ENCODE measurements around the gene S1PR1.

The S1PR1 gene

DNA sequence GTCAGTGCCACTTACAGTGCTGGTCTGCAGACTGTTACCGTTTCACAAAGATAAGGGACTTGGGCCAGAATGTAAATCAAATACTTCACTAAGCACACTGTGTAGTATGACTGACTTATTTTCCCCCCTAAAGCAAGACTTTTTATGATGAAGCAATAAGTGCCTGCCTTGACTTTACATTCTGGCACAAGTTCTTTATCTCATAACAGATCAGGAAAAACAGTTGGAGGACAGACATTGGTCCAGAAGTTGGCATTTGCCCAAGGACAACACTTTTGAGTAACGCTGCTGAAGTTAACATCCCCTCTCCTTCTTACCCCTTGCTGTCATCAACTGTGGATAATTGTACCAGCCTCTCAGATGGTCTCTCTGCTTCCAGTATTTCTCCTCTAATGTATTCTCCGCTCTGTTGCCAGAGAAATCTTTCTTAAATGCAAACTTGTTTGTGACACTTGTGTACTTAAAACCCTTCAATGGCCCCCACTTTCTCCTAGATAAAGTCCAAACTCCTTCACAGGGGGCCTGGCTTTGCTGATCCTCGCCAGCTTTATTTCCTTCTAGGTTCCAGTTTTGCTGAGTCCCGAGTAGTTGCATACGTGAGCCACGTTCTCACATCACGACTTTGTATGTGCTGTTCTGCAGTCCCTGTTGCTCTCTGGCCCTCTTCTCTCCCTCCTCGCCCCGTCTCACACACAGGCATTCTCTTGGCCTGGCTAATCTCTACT lies 45.7 kb downstream of the S1PR1 start:
- DNase-seq: no peak

DNA sequence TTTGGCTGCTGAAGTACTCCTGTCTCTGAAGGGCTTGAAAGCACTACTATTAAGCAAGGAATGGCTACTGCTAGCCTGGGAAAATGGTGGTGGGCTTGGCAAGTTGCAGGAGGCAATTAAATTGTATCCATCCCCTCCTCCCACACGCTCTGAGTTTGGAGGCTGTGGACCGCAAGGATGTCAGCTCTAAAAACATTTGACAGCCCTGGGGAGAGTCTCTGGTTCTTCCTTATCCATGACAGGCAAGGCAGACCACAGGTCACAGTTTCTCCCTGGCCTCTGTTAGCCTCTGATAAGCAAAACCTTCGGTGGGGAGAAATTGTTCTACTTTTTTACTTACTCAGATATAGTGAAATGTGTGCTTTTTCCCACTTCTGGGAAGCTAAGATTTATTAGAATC lies 46.6 kb downstream of the S1PR1 start:
- no peak for DNase-seq

DNA sequence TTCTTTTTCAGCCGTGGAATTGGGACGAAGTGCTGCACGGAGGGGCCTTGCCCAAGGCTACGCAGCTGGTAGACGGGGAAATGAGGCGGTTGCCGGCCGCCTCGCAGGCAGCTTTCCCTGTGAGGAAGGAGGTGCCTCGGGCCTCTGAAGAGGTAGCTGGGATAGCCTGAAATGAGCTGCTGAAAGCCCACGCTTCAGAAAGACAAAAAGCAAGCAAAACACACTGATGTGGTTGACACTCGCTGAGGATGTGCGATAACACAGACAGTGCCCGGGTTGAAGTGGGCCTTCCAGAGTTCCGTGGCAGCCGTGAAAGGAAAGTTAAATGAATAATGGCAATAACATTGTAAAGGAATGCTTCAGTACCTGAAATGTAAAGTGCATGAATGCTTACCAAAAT lies 47.2 kb downstream of the S1PR1 start:
- DNase-seq: peak; percentile 44

DNA sequence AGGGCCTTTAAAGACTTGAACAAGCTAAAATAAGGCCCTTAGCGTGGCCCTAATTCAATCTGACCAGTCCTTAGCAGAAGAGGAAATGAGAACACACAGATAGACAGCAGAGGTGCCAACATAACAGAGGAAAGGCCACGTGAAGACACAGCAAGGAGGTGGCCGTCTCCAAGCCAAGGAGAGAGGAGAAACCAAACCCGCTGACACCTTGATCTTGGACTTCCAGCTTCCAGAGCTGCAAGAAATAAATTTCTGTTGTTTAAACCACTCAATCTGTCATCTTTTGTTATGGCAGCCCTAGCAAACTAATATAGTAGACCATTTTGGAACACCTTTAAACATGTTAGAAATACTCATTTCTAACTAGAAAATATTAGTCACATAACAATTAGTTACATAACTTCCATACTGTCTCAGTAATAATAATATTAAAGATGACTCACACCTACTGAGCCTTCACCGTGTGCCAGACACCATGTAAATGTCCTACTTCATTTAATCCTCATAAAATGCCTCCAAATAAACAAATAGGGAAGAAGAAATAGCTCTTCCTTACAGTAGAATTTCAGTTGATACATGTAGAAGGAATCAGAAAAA lies 47.9 kb downstream of the S1PR1 start:
- DNase-seq: no peak

DNA sequence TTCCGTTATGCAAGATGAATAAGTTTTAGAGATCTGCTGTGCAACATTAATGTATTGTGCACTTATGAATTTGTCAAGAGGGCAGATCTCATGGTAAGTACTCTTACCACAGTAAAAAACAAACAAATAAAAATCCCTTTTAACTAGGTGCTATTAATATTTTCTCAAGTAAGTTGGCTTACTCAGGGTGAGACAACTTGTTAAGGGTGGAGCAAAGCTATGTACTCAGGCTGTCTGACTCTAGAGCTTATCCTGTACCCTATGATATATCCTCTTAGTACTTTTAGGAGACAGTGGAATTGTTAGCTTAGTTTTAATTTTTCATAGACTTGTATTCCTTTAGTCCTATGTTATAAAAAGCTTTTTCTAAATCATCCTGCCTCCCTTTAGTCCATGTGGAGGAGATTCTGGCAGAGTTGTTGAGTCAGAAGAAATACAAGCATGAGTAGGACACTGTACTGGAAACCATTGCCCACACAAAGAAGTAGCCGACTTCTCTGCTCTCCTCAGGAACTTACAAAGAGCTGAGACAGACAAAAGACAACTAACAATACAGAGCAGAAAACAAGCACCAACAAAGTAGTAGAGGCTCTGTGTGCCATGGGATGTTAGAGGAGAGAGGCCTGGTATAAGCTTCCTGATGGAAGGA lies 49.2 kb downstream of the S1PR1 start:
- no peak for DNase-seq

DNA sequence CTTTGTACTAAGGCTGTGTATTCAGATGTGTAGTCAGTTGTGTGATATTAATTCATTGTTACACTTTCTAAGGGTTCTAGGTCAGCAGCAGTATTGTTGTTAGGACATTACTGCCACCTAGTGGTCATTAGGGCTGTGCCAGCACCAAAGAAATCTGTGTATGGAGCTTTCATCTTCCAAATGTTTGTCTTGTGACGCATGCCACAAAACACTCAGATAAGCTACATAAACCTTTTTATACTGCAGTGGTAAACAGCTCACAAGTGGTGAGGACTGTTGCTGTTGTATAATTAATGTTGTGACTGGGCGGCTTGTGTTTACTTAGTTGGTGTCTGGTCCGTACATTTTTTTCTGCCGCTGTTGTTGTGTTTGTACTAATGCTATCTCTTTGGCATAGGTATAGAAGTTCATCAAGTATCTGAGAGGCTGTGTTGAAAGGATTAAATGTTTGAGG lies 51.7 kb downstream of the S1PR1 start:
- DNase-seq: peak; percentile 75

DNA sequence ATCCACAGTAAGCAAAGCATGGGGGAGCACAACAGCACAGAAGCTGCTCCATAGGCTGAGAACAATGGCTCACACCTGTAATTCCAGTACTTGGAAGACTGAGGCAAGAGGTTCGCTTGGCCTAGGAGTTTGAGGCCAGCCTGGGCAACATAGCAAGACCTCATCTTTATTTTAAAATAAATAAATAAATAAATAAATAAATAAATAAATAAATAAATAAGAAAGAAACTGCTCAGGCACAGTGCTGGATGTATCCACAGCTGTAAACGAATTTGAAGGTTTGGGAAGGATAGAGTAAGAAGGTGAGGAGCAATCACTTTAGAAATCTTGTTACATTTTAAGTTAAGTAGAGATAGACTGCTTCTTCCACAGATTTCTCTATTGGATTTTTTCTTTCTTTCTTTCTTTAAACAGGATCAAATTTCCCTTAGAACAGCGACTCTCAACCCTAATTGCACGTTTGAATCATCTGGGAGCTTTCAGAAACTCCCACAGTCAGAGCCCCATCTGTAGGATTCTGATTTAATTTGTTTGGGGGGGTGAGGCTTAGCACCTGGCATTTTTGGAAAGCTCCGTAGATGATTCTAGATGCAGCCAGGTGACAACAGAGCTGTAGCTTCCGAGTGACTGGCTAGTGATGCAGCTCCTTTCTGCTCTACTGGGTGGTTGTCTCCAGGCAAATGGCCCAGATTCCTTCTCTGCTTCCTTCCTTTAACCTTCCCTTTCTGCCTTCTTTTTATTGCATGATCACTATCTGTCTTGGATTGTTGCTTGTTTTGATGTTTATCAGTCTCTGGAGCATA lies 53.5 kb downstream of the S1PR1 start:
- no peak for DNase-seq

All from CD4-positive, alpha-beta T cell treated with Interleukin-15 for 1 hour (primary cell).